Omental fat pad (tissue), 4 donors: Measurements from ENCODE around the gene PRKCD. TPM values are rescaled to one million over a fixed set of nuclear protein-coding genes. Genes with fewer than 3 reads are reported as not detected.

Source experiments
- ATAC-seq: fragments of 150-250 bp; one replicate; pipeline ENCODE4 v1.9.1; 2016; ENCODE audit warnings: mild to moderate bottlenecking, moderate library complexity; ENCODE audit not compliant: low FRiP score
- DNase-seq: peaks from one replicate; pipeline ENCODE4 v3.0.0-alpha.2; 2019; ENCODE audit warnings: low spot score
- CTCF ChIP-seq, 3 donors: fragments of 450-650 bp; IDR thresholded peaks; one replicate each; pipeline ENCODE4 v1.5.1; 2016 to 2017; ENCODE audit warnings: antibody characterized with exemption in 3 of 3, mild to moderate bottlenecking in 3 of 3, moderate library complexity in 2 of 3
- total RNA-seq, 4 donors: library from RNA; depleted of rRNA; stranded (reverse); fragments of >200 nt; gene quantifications; one replicate each; pipeline ENCODE4 v1.1.0, GENCODE V29; 2016

The PRKCD gene
- total RNA-seq, 4 donors from 2014 or later = 21.5 to 39.9 (median 30.3) TPM

DNA sequence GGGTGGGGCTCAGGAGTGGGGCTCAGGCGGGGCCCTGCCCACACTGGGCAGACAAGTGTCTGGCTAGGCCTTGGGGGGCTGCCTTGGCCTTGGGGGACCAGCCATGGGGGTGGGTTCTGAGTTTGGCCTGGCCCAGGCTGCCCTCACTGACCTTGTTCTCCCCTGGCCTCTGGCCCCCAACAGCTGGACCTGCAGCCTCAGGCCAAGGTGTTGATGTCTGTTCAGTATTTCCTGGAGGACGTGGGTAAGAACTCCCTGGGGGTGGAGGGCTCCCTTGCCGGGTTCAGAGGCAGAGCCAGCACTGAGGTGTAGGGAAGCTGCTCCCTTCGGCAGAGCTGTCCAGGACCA, 20.0 kb downstream of the PRKCD start:
- TF ChIP-seq CTCF (IDR thresholded peaks at IDR 0.05) = no peak
- DNase-seq = no peak
- no peak for ATAC-seq

DNA sequence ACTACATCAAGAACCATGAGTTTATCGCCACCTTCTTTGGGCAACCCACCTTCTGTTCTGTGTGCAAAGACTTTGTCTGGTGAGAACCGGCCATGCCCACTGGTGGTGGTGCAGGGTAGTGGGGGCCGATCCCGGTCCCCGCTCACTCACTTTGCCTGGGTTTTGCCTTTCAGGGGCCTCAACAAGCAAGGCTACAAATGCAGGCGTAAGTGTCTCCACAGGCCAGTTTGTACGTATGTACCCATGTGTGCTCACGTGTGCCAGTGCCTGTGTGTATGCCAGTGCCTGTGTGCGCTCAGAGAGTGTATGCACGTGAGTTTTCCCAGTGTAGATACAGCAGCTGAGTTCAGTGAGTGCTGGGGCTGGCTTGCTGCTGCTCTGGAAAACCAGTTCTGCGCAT, 20.5 kb downstream of the PRKCD start:
- ATAC-seq (no peak), DNase-seq (no peak)
- TF ChIP-seq CTCF (IDR thresholded peaks at IDR 0.05) = no peak

DNA sequence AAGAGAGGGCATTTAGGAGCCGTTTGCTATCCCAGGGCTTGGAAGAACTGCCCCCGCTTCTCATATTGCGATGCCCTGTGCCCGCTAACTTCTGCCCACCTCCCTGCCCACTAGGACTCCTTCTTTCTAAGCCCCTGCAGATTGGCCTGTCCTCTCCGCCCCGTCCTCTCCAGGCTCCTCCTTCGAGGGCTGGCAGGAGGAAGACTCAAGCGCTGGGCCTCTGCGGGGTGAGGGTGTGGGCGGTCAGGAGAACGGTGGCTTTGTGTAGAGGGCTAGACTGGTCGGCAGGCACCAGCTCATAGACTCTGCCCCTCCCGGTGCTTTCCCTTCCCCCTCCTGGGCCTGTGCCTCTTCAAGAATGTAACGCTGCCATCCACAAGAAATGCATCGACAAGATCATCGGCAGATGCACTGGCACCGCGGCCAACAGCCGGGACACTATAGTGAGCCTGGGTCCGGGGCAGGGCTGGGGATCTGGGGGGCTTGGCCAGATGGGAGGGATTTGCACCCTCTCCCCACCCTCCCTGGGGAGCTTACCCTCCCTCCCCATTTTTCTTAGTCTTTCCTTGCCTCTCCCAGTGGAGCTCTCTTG, 21.9 kb downstream of the PRKCD start:
- no peak for DNase-seq
- no peak for TF ChIP-seq CTCF (IDR thresholded peaks at IDR 0.05)
- no peak for ATAC-seq

DNA sequence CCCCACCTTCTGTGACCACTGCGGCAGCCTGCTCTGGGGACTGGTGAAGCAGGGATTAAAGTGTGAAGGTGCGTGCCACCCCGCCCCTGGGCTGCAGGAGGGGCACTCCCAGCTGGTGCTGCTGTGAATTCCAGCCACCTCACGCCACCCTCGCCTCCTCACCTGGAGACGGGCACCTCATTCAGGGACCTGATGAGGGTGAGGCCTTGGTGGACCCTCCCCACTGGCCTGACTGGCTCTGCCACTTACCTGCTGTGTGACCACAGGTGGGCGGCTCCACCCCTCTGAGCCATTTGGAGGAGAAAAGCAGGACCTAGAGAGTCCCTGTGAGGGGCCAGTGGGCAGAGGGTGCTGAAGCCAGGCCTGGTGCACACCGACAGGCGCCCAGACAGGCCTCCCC, 22.5 kb downstream of the PRKCD start:
- TF ChIP-seq CTCF (IDR thresholded peaks at IDR 0.05) = no peak
- ATAC-seq = no peak
- DNase-seq = no peak

DNA sequence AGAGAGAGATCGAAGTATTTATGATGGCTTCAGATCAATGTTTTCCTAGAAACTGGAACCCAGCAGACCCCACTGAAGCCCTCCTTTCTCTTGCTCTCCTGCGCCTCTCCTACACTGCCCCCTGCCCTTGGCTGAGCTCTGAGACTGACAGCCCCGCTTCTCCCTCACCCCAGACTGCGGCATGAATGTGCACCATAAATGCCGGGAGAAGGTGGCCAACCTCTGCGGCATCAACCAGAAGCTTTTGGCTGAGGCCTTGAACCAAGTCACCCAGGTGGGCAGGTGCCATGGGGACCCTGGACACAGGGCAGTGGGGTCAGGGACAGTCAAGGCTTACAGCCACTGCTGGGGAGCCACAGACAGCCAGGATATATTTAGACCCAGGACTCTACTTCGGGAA, 23.7 kb downstream of the PRKCD start:
- ATAC-seq (no peak), DNase-seq (no peak)
- TF ChIP-seq CTCF (IDR thresholded peaks at IDR 0.05) = no peak

- no peak for TF ChIP-seq CTCF (IDR thresholded peaks at IDR 0.05)
- ATAC-seq (no peak), DNase-seq (no peak)
Measured at GRCh38 chr3:53185761-53186465, 24.9 kb downstream of the PRKCD start.

GRCh38 chr3:53186726-53187125, 25.7 kb downstream of the PRKCD start:
- no peak for TF ChIP-seq CTCF (IDR thresholded peaks at IDR 0.05)
- no peak for ATAC-seq
- DNase-seq = no peak
